ENCODE results near the gene AGBL4.

The AGBL4 gene

DNA sequence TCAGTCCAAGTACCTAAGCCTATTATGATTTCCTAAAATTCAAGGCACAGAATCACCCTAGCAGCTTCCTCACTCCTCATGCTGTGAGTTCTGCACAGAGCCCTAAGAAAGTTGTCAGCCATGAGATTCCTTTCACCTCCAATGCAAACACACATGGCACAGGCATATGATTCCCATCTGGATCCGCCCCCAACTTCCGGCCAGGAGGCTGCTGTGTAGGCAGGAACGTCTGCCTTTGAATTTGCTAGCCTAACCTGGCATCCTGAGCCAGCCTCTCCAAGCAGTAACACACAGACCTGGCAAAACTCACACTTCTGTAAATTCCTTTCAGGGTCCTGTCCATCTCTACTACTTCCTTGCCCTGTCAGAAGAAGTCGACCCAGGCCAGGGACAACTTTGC lies 726.0 kb downstream of the AGBL4 start (continued):
- TF ChIP-seq, protein P1, sequence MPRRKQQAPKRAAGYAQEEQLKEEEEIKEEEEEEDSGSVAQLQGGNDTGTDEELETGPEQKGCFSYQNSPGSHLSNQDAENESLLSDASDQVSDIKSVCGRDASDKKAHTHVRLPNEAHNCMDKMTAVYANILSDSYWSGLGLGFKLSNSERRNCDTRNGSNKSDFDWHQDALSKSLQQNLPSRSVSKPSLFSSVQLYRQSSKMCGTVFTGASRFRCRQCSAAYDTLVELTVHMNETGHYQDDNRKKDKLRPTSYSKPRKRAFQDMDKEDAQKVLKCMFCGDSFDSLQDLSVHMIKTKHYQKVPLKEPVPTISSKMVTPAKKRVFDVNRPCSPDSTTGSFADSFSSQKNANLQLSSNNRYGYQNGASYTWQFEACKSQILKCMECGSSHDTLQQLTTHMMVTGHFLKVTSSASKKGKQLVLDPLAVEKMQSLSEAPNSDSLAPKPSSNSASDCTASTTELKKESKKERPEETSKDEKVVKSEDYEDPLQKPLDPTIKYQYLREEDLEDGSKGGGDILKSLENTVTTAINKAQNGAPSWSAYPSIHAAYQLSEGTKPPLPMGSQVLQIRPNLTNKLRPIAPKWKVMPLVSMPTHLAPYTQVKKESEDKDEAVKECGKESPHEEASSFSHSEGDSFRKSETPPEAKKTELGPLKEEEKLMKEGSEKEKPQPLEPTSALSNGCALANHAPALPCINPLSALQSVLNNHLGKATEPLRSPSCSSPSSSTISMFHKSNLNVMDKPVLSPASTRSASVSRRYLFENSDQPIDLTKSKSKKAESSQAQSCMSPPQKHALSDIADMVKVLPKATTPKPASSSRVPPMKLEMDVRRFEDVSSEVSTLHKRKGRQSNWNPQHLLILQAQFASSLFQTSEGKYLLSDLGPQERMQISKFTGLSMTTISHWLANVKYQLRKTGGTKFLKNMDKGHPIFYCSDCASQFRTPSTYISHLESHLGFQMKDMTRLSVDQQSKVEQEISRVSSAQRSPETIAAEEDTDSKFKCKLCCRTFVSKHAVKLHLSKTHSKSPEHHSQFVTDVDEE (CRISPR knock-in tag; IDR thresholded peaks at IDR 0.05), result no peak
- TF ChIP-seq, protein P2, sequence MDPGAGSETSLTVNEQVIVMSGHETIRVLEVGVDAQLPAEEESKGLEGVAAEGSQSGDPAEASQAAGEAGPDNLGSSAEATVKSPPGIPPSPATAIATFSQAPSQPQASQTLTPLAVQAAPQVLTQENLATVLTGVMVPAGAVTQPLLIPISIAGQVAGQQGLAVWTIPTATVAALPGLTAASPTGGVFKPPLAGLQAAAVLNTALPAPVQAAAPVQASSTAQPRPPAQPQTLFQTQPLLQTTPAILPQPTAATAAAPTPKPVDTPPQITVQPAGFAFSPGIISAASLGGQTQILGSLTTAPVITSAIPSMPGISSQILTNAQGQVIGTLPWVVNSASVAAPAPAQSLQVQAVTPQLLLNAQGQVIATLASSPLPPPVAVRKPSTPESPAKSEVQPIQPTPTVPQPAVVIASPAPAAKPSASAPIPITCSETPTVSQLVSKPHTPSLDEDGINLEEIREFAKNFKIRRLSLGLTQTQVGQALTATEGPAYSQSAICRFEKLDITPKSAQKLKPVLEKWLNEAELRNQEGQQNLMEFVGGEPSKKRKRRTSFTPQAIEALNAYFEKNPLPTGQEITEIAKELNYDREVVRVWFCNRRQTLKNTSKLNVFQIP (CRISPR knock-in tag; IDR thresholded peaks at IDR 0.05; ENCODE audit: borderline replicate concordance, low read depth), result no peak
- TF ChIP-seq ARNTL (CRISPR knock-in tag; IDR thresholded peaks at IDR 0.05; ENCODE audit: borderline replicate concordance, low read depth) (no peak), RARB (CRISPR knock-in tag; IDR thresholded peaks at IDR 0.05) (no peak)
- TF ChIP-seq, protein P3, sequence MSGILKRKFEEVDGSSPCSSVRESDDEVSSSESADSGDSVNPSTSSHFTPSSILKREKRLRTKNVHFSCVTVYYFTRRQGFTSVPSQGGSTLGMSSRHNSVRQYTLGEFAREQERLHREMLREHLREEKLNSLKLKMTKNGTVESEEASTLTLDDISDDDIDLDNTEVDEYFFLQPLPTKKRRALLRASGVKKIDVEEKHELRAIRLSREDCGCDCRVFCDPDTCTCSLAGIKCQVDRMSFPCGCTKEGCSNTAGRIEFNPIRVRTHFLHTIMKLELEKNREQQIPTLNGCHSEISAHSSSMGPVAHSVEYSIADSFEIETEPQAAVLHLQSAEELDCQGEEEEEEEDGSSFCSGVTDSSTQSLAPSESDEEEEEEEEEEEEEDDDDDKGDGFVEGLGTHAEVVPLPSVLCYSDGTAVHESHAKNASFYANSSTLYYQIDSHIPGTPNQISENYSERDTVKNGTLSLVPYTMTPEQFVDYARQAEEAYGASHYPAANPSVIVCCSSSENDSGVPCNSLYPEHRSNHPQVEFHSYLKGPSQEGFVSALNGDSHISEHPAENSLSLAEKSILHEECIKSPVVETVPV (CRISPR knock-in tag; IDR thresholded peaks at IDR 0.05), result no peak

DNA sequence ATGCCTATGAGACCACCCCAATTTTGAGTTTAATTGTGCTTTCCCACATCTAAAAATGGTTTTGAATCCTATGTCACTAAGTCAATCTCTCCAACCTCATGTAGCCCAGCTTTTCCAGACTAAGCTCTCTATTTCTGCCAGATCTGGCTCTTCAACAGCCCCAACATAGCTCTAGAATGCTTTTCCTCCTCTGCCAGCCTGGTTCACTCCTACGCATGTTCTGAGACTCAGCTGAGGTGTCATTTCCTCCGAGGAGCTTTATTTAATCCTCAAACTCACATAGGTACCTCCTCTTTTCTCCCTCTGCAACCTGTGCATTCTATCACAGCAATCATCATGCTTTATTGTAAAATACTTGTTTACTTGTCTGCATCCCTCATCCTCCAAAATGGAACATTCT lies 729.2 kb downstream of the AGBL4 start:
- ATAC-seq, result no peak
- TF ChIP-seq ESRRG (CRISPR knock-in tag; IDR thresholded peaks at IDR 0.05) (no peak), ISL1 (CRISPR knock-in tag; IDR thresholded peaks at IDR 0.05) (no peak), TCF4 (CRISPR knock-in tag; IDR thresholded peaks at IDR 0.05; ENCODE audit: borderline replicate concordance) (no peak), ARNTL (CRISPR knock-in tag; IDR thresholded peaks at IDR 0.05; ENCODE audit: borderline replicate concordance, low read depth) (no peak), BACH2 (CRISPR knock-in tag; IDR thresholded peaks at IDR 0.05; ENCODE audit: borderline replicate concordance) (no peak), GLIS3 (CRISPR knock-in tag; IDR thresholded peaks at IDR 0.05) (no peak), ZFP30 (CRISPR knock-in tag; IDR thresholded peaks at IDR 0.05) (no peak), PPARA (CRISPR knock-in tag; IDR thresholded peaks at IDR 0.05; ENCODE audit: borderline replicate concordance) (no peak), ZFP3 (CRISPR knock-in tag; IDR thresholded peaks at IDR 0.05) (no peak), ZNF8 (CRISPR knock-in tag; IDR thresholded peaks at IDR 0.05) (no peak), ZC3H10 (CRISPR knock-in tag; IDR thresholded peaks at IDR 0.05) (no peak), TOX (CRISPR knock-in tag; IDR thresholded peaks at IDR 0.05; ENCODE audit: borderline replicate concordance) (no peak), ZNF565 (CRISPR knock-in tag; conservative IDR thresholded peaks at IDR 0.05; ENCODE audit: low read depth) (no peak), OSR1 (CRISPR knock-in tag; IDR thresholded peaks at IDR 0.05) (no peak), SNAI2 (CRISPR knock-in tag; IDR thresholded peaks at IDR 0.05) (no peak), ZNF70 (CRISPR knock-in tag; IDR thresholded peaks at IDR 0.05) (no peak)
- TF ChIP-seq, protein P4, sequence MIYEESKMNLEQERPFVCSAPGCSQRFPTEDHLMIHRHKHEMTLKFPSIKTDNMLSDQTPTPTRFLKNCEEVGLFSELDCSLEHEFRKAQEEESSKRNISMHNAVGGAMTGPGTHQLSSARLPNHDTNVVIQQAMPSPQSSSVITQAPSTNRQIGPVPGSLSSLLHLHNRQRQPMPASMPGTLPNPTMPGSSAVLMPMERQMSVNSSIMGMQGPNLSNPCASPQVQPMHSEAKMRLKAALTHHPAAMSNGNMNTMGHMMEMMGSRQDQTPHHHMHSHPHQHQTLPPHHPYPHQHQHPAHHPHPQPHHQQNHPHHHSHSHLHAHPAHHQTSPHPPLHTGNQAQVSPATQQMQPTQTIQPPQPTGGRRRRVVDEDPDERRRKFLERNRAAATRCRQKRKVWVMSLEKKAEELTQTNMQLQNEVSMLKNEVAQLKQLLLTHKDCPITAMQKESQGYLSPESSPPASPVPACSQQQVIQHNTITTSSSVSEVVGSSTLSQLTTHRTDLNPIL (CRISPR knock-in tag; IDR thresholded peaks at IDR 0.05; ENCODE audit: low read depth), result no peak
- TF ChIP-seq, protein P3 (CRISPR knock-in tag; IDR thresholded peaks at IDR 0.05), result no peak
- TF ChIP-seq, protein P5, sequence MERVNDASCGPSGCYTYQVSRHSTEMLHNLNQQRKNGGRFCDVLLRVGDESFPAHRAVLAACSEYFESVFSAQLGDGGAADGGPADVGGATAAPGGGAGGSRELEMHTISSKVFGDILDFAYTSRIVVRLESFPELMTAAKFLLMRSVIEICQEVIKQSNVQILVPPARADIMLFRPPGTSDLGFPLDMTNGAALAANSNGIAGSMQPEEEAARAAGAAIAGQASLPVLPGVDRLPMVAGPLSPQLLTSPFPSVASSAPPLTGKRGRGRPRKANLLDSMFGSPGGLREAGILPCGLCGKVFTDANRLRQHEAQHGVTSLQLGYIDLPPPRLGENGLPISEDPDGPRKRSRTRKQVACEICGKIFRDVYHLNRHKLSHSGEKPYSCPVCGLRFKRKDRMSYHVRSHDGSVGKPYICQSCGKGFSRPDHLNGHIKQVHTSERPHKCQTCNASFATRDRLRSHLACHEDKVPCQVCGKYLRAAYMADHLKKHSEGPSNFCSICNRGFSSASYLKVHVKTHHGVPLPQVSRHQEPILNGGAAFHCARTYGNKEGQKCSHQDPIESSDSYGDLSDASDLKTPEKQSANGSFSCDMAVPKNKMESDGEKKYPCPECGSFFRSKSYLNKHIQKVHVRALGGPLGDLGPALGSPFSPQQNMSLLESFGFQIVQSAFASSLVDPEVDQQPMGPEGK (CRISPR knock-in tag; IDR thresholded peaks at IDR 0.05; ENCODE audit: borderline replicate concordance), result no peak
- TF ChIP-seq, protein P1 (CRISPR knock-in tag; IDR thresholded peaks at IDR 0.05), result no peak
